Ovary (tissue), 3 donors: ENCODE data around the gene KRT2.

Experiments
- EP300 ChIP-seq: sonication (generic); formaldehyde crosslinking; IDR thresholded peaks from one replicate; pipeline ENCODE4 v1.6.1; 2017; ENCODE audit warnings: antibody characterized with exemption
- POLR2A ChIP-seq: fragments of 450-650 bp; IDR thresholded peaks from one replicate; pipeline ENCODE4 v1.6.1; 2017; ENCODE audit warnings: antibody characterized with exemption, mild to moderate bottlenecking, moderate library complexity
- TF ChIP-seq, protein P1 (sequence below), 3 donors: fragments of 450-650 bp in 2 of 3; fragments of 200-600 bp in 1 of 3; IDR thresholded peaks; one replicate each; pipeline versions ENCODE4 v1.5.1 to v1.8.0; 2016 to 2022; ENCODE audit warnings: antibody characterized with exemption in 3 of 3, mild to moderate bottlenecking in 1 of 3
- donor health status: DM: no; HTN: no; CAD: no.

- TF ChIP-seq POLR2A (no peak), EP300 (no peak)
- TF ChIP-seq, protein P1, sequence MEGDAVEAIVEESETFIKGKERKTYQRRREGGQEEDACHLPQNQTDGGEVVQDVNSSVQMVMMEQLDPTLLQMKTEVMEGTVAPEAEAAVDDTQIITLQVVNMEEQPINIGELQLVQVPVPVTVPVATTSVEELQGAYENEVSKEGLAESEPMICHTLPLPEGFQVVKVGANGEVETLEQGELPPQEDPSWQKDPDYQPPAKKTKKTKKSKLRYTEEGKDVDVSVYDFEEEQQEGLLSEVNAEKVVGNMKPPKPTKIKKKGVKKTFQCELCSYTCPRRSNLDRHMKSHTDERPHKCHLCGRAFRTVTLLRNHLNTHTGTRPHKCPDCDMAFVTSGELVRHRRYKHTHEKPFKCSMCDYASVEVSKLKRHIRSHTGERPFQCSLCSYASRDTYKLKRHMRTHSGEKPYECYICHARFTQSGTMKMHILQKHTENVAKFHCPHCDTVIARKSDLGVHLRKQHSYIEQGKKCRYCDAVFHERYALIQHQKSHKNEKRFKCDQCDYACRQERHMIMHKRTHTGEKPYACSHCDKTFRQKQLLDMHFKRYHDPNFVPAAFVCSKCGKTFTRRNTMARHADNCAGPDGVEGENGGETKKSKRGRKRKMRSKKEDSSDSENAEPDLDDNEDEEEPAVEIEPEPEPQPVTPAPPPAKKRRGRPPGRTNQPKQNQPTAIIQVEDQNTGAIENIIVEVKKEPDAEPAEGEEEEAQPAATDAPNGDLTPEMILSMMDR (IDR thresholded peaks at IDR 0.05) = no peak
Observed at GRCh38 chr12:52600941-52601481, 51.0 kb downstream of the KRT2 start, which contains the start of gene KRT72.
